Keratinocyte (primary cell): ENCODE results near the gene CCL13.

Source experiments
- EZH2 ChIP-seq: IDR thresholded peaks from one replicate; pipeline ENCODE4 v1.6.1; 2012; ENCODE audit warnings: inconsistent platforms, mild to moderate bottlenecking, low read length, moderate library complexity
- TF ChIP-seq, protein P1 (sequence below), 3 experiments: IDR thresholded peaks in 1 of 3; conservative IDR thresholded peaks in 1 of 3; optimal IDR thresholded peaks in 1 of 3; 2 replicates in 2 of 3; 3 replicates in 1 of 3; pipeline versions ENCODE3 to v1.5.1; 2011; ENCODE audit warnings: low read length in 3 of 3, mild to moderate bottlenecking in 3 of 3, moderate library complexity in 2 of 3, control low read depth in 1 of 3, inconsistent platforms in 1 of 3; ENCODE audit not compliant: insufficient read depth in 2 of 3; ENCODE audit errors: extremely low read depth in 1 of 3

DNA sequence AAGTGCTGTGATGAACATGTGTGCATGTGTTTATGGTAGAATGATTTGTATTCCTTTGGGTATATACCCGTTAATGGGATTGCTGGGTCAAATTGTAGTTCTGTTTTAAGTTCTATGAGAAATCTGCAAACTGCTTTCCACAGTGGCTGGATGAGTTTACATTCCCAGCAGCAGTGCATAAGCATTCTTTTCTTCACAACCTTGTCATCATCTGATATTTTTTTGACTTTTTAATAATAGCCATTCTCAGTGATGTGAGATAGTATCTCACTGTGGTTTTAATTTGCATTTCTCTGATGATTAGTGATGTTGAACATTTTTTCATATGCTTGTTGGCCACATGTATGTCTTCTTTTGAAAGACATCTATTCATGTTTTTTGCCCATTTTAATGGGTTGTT, 18.6 kb upstream of the CCL13 start:
- TF ChIP-seq, protein P1, sequence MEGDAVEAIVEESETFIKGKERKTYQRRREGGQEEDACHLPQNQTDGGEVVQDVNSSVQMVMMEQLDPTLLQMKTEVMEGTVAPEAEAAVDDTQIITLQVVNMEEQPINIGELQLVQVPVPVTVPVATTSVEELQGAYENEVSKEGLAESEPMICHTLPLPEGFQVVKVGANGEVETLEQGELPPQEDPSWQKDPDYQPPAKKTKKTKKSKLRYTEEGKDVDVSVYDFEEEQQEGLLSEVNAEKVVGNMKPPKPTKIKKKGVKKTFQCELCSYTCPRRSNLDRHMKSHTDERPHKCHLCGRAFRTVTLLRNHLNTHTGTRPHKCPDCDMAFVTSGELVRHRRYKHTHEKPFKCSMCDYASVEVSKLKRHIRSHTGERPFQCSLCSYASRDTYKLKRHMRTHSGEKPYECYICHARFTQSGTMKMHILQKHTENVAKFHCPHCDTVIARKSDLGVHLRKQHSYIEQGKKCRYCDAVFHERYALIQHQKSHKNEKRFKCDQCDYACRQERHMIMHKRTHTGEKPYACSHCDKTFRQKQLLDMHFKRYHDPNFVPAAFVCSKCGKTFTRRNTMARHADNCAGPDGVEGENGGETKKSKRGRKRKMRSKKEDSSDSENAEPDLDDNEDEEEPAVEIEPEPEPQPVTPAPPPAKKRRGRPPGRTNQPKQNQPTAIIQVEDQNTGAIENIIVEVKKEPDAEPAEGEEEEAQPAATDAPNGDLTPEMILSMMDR (optimal IDR thresholded peaks at IDR 0.05 in 1 of 3, IDR thresholded peaks at IDR 0.05 in 1 of 3, conservative IDR thresholded peaks at IDR 0.05 in 1 of 3; ENCODE audit: extremely low read depth in 1 of 3, insufficient read depth in 2 of 3, low read length in 3 of 3): no peak
- no peak for TF ChIP-seq EZH2
